HG03095 (cell line): Measurements from ENCODE around the gene UCP2.
"Not testable (repeated sequence)": the region's sequence is repeated elsewhere in the genome, so short reads cannot be mapped to it uniquely, and the experiment has no call there.

Source experiments
- ATAC-seq: cut with Tn5 transposase; IDR thresholded peaks from one replicate; pipeline ENCODE4 v1.9.1; 2021; ENCODE audit warnings: moderate library complexity; ENCODE audit not compliant: unreplicated experiment

UCP2 gene

GRCh38 chr11:73996161-73996747 lies 13.6 kb upstream of the UCP2 start:
- ATAC-seq = no peak

GRCh38 chr11:73995731-73996130 lies 13.1 kb upstream of the UCP2 start:
- ATAC-seq = peak; percentile 53

- no peak for ATAC-seq
Observed at GRCh38 chr11:73995247-73995646, 12.6 kb upstream of the UCP2 start.

- no peak for ATAC-seq
Observed at GRCh38 chr11:73991471-73992006, 8.9 kb upstream of the UCP2 start.

DNA sequence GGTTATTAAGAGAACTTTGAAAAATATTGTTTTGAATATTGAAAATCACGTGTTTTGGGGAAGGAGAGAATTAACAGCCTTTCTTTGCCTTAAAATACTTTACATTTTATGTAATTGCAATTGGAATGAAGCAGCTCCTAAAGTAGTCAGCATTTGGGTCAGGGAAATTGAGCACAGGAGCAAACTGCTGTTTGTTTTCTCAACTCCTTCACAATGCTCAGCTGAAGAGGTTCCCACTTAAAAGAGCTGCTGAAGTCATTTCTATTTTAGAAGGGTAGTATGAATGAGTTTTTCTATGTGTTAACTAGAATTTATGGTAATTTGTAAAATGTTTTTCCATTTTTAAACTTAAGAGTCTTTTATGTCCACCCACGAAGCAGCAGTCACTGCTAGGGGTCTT lies 8.1 kb upstream of the UCP2 start:
- no peak for ATAC-seq

DNA sequence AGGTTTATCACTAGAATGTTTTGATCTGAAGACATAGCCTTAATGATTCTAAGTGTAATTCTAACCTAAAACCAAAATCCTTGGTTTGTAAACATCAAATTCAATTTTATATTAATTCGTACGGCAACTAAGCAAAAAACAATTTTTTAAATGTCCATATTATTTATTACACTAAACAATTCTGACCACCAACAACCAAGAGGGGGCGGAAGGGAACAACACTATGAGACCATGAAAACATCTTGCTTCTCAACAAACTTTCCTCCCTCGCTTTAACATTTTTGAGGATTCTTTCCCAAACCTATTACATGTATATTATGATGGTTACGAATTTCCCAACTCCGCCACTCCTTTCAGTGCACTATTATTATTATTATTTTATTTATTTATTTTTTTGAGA lies 6.5 kb upstream of the UCP2 start:
- no peak for ATAC-seq

DNA sequence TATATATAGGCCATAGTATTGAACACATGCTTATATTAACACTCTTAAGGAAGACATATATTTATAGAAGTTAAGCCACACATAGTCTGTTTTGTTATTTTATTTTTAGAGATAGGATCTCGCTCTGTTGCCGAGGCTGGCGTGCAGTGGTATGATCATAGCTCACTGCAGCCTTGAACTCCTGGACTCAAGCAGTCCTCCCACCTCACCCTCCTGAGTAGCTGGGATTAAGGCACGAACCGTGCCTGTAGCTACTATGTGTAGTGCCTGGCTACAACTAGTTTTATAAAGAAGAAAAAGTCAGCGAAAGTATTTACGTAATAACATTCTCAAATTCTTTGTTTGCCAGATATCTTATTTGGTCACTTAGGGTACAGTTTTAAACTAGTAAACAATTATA lies 5.6 kb upstream of the UCP2 start:
- ATAC-seq = no peak

DNA sequence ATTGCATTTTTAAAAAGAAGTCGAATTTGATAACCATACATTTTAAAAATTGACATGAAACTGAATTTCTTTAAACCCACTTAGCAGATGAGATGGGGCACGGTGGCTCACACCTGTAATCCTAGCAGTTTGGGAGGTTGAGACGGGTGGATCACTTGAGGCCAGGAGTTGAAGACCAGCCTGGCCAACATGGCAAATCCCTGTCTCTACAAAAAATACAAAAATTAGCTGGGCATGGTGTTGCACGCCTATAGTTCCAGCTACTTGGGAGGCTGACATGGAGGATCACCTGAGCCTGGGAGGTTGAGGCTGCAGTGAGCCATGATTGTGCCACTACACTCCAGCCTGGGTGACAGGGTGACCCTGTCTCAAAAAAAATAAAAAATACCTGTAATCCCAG lies 3.0 kb upstream of the UCP2 start:
- ATAC-seq = not testable (repeated sequence)

DNA sequence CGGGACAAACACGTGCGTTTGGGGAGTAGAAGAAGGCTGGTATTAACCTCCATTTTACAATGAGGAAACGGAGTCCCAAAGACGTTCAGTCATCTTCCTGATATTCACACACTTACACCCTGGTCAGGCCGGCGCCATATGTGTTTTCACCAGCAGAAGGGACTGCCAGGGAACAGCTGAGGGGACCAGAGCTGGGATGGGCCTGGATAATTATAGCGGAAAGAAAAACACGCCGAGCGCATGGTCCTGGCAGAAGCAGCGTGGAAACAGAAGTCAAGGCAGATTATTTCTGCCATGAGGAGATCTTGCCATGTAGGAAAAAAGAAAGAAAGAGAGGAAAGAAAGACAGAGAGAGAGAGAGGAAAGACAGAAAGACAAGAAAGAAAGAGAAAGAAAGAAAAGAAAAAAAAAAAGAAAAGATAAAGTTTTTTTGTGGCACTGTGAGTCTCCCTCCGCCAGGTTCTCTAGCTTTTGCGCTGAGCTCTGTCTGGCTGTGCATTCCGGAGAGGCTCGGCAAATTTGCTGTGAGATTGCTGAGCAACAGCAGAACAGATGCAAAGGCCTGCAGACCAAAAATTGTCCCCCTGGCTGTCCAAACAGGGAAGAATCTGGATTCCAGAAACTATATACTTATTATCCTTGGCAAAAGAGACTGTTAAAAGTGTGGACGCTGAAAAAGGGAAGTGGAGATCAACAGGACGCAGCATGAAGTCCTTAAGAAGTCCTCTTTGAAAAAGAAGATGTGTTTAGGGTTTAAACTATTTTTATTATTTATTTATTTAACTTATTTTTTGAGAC lies 1.3 kb upstream of the UCP2 start:
- no peak for ATAC-seq

GRCh38 chr11:73982990-73983740 lies 522 bp upstream of the UCP2 start:
- ATAC-seq = peak; percentile 69

DNA sequence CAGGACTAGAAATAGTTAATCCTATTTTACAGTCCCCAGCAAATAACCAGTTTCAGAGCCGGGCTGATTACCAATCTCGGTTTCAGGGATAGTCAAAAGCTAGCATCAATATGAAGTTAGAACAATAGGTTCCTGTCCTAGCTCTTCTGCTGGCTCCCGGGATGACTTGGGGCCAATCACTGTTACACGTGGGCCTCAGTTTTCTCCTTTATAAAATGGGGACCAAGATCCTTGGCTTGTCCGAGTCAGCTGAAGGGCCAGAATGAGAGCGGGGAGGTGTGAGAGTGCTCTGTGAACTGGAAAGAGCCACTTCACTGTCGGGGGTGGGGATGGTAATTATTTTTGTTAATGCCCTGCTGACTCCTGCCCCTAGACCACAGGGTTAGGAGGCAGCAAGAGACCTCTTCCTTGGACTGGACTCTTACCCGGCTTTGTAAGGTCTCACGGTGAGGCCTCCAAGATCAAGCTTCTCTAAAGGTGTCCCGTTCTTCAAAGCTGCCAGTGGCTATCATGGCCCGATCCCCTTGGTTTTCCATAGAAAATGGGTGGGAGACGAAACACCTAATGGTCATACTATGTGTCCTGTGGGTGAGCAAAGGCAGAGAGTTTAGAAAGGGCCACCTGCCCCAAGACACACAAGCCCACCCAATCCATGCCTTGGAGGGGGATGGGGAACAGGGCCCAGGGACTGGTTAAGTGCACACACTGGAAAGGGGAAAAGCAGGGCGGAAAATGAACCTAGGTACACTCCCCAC lies 1.4 kb downstream of the UCP2 start:
- no peak for ATAC-seq

GRCh38 chr11:73980001-73980961 lies 2.4 kb downstream of the UCP2 start:
- peak; percentile 41 for ATAC-seq

GRCh38 chr11:73978576-73979086 lies 4.0 kb downstream of the UCP2 start:
- ATAC-seq = no peak

DNA sequence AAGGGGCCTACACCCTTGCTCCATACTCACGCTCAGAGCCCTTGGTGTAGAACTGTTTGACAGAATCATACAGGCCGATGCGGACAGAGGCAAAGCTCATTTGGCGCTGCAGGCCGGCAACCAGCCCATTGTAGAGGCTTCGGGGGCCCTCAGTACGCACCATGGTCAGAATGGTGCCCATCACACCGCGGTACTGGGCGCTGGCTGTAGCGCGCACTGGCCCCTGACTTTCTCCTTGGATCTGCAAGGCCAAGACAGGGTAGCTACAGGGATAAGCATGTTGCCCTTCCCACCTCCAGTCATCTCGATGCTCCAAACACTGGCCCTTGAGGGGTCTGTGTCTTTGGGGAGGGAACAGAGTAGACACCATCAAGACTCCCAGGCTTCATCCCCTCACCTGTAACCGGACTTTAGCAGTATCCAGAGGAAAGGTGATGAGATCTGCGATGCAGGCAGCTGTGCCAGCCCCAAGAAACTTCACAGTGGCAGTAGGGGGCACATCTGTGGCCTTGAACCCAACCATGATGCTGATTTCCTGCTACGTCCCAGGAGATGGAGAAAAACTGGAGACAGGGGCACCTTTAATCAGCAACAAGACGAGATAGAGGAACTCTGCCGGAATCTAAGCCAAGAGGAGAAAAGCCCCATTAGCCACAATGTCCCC lies 4.7 kb downstream of the UCP2 start:
- ATAC-seq = no peak

- no peak for ATAC-seq
Observed at GRCh38 chr11:73976451-73977151, 6.0 kb downstream of the UCP2 start.

DNA sequence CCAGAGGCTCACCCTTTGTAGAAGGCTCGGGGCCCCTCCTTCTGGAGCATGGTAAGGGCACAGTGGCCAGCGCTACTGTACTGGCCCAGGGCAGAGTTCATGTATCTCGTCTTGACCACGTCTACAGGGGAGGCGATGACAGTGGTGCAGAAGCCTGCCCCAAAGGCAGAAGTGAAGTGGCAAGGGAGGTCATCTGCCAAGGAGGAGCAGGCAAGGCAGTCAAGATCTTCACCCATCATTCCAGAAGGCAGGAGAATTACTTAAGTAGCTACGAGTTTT lies 7.2 kb downstream of the UCP2 start:
- no peak for ATAC-seq

- no peak for ATAC-seq
Observed at GRCh38 chr11:73974604-73975478, 7.8 kb downstream of the UCP2 start.
